ENCODE data around the gene SMPD4. TPM values are rescaled to one million over a fixed set of nuclear protein-coding genes. Genes with fewer than 3 reads are reported as not detected.
A peak's percentile ranks its signal among the peaks of the same experiment; 100 is the strongest.
"Not testable (repeated sequence)": the region's sequence is repeated elsewhere in the genome, so short reads cannot be mapped to it uniquely, and the experiment has no call there.

Gene SMPD4
- total RNA-seq, 5 donors from 2014 or later (not counting 1 experiment from before 2014, with no cell fraction given), result 56.3 to 75.7 (median 62.9) TPM

DNA sequence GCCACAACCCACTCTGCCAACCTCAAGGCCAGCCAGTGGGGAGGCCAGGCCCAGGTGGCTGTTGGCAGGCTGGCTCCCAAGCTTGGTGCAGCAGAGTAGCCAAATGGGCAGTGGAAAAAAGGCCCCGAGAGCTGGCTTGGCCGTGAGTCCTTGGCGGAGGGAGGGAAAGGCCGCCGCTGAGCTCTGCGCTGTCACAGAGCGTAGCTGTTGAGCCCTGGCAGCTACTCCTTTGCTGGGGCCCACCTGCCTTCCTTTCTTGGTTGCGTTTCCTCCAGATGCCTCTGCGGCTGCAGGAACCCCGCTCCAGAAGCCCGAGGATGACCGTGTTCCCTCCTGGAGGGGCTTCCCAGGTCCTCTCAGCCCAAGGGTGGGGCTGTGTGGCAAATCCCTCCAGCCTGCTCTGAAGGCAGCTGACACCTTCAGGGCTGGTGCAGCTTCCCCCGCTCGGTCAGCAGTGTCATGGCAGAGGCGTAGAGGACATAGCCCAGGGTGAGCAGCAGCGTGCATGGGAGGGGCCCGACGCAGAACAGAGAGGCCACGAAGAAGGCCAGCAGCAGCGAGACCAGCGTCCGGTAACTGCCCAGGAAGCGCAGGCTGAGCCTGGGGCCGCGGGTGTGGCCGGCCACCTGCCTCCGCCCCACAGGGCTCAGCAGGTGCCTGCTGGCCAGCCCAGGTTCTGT is 29.1 kb downstream of the SMPD4 start:
- CTCF ChIA-PET; H3K27me3 ChIP-seq (replicated peaks in 1 of 2; ENCODE audit: control insufficient read depth in 2 of 2, extremely low read depth in 1 of 2, insufficient read depth in 2 of 2, low read length in 1 of 2); H3K27me3 Mint-ChIP-seq; H3K4me3 Mint-ChIP-seq; ATAC-seq (replicated peaks in 1 of 4); H3K9me3 Mint-ChIP-seq; H3K27ac ChIP-seq (ENCODE audit: low read length); H3K4me1 Mint-ChIP-seq; H3K27ac Mint-ChIP-seq; H3K9me3 ChIP-seq; H3K4me1 ChIP-seq (ENCODE audit: control insufficient read depth in 1 of 2, extremely low read depth in 1 of 2, insufficient read depth in 2 of 2, low read length in 2 of 2); DNase-seq; H3K4me3 ChIP-seq (ENCODE audit: control insufficient read depth in 1 of 2, extremely low read depth in 1 of 2, low read length in 1 of 2): not testable (repeated sequence)
- POLR2A ChIA-PET, result interaction anchor here in 1 of 2 donors (0.6 kb wide), 1 partner anchor 245 kb away, joined by 7 read pairs; no protein-coding TSS in a partner anchor
- WGBS (ENCODE audit: insufficient coverage), result over 99% methylated on average over 16 of the region's 27 CpGs
- peaks cover 15% of the 10 kb centered on the region for H3K36me3 Mint-ChIP-seq
- peaks cover 0 to 12% of the 10 kb centered on the region in 2 donors for H3K36me3 ChIP-seq (ENCODE audit: control insufficient read depth in 2 of 2, extremely low read depth in 1 of 2, insufficient read depth in 1 of 2, low read length in 1 of 2)

DNA sequence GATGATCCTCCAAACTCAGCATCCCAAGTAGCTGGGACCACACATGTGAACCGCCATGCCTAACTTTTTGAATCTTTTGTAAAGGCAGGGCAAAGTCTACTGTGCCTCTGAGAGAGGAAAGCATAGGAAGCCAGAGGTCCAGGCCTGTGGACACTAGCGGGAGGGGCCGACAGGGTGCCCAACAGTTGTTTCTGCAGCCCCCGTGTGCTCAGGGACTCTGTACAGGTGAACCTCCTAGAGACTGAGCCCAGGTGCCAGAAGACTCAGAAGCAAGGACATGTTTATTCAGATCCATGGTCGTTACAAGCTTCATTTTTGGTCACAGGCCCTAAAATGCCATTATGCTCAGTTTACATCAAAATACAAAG is 30.3 kb downstream of the SMPD4 start:
- H3K27me3 Mint-ChIP-seq; POLR2A ChIA-PET; H3K4me3 ChIP-seq (ENCODE audit: control insufficient read depth in 1 of 2, extremely low read depth in 1 of 2, low read length in 1 of 2); ATAC-seq (replicated peaks in 1 of 4); H3K4me1 Mint-ChIP-seq; H3K27ac Mint-ChIP-seq; H3K9me3 Mint-ChIP-seq; H3K27me3 ChIP-seq (replicated peaks in 1 of 2; ENCODE audit: control insufficient read depth in 2 of 2, extremely low read depth in 1 of 2, insufficient read depth in 2 of 2, low read length in 1 of 2); DNase-seq; CTCF ChIA-PET; H3K27ac ChIP-seq (ENCODE audit: low read length); H3K4me3 Mint-ChIP-seq; H3K9me3 ChIP-seq; H3K4me1 ChIP-seq (ENCODE audit: control insufficient read depth in 1 of 2, extremely low read depth in 1 of 2, insufficient read depth in 2 of 2, low read length in 2 of 2): not testable (repeated sequence)
- peaks cover 0 to 12% of the 10 kb centered on the region in 2 donors for H3K36me3 ChIP-seq (ENCODE audit: control insufficient read depth in 2 of 2, extremely low read depth in 1 of 2, insufficient read depth in 1 of 2, low read length in 1 of 2)
- H3K36me3 Mint-ChIP-seq, result peaks cover 11% of the 10 kb centered on the region
- WGBS (ENCODE audit: insufficient coverage), result no CpG with 5 or more reads among the region's 5 CpGs

DNA sequence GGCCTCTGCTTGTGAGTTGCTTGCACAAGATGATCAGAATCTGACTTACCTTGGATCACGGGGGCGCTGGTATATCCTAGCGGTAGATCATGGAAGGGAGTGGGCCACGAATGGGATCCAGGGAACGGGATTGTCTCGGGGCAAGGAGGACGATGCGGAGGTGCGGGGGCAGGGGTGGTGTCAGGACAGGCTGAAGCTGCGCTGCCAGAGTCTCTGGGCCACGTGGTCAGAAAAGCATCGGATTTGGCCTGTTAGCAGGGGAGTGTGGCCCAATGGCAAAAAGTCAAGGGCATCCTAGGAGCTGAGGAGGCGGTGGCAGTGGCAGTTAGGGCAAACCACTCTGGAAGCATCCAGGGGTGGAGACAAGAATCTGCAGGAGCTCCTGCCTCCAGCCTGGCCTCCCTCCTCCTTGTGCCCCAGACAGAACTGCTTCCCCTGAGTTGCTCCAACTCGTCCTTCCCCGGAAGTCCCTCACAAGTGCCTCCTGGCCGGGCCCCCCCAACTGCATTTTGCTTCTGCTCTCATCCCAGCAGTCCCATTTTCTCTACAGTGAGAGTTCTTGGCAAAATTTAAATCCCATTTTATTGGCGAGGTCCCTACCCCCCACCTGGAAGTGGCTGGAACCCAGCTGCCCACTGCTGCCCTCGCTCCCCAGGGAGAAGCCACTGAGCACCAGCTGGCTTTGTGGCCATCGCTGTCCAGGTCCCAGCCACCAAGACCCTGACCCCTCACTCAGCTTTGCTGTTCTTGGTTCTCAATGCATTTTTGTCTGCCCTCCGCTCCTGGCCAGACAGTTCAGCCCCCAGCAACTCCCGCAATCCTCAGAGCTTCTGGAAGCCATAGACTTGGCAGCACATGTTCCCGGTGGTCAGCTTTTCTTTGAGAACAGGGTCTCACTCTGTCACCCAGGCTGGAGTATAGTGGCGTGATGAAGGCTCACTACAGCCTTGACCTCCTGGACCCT is 30.9 kb downstream of the SMPD4 start:
- WGBS (ENCODE audit: insufficient coverage), result 96% methylated on average over 20 of the region's 23 CpGs
- peaks cover 0 to under 1% of the 10 kb centered on the region in 2 experiments for H3K4me1 ChIP-seq (ENCODE audit: control insufficient read depth in 1 of 2, extremely low read depth in 1 of 2, insufficient read depth in 2 of 2, low read length in 2 of 2)
- Mint-ChIP-seq H3K4me1 (peaks cover 0 to 1% (median 0%) of the 10 kb centered on the region in 3 donors), H3K36me3 (peaks cover 11% of the 10 kb centered on the region), H3K27me3 (peaks cover 5% of the 10 kb centered on the region in 2 donors), H3K27ac (no peak overlapping the region), H3K4me3 (no peak overlapping the region), H3K9me3 (no peaks in the 10 kb centered on the region)
- H3K4me3 ChIP-seq (ENCODE audit: control insufficient read depth in 1 of 2, extremely low read depth in 1 of 2, low read length in 1 of 2), result no peak overlapping the region
- no peak overlapping the region for H3K27ac ChIP-seq (ENCODE audit: low read length)
- POLR2A ChIA-PET, result no interaction called here
- peaks cover 4 to 8% of the 10 kb centered on the region in 2 experiments for H3K27me3 ChIP-seq (replicated peaks in 1 of 2; ENCODE audit: control insufficient read depth in 2 of 2, extremely low read depth in 1 of 2, insufficient read depth in 2 of 2, low read length in 1 of 2)
- ATAC-seq (replicated peaks in 1 of 4) (no peak), DNase-seq (no peak)
- CTCF ChIA-PET, result no interaction called here
- H3K36me3 ChIP-seq (ENCODE audit: control insufficient read depth in 2 of 2, extremely low read depth in 1 of 2, insufficient read depth in 1 of 2, low read length in 1 of 2), result peaks cover 0 to 12% of the 10 kb centered on the region in 2 donors
- H3K9me3 ChIP-seq, result no peaks in the 10 kb centered on the region

DNA sequence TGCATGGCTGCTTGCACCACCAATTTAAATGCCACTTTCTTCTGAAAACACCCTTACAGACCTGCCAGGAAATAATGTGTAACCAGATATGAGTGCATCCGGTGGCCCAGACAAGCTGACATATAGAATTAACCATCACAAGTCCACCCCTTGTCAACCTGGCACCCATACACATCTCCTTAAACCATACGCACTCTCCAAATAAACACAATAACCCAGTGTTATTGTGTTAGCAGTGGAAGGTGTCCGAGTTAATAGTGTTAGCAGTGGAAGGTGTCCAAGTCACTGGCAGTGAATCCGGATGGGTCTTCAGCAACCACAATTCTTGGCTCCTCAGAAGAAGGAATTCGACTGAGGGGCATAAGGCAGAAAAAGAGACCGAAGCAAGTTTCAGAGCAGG is 32.9 kb downstream of the SMPD4 start:
- H3K36me3 ChIP-seq (ENCODE audit: control insufficient read depth in 2 of 2, extremely low read depth in 1 of 2, insufficient read depth in 1 of 2, low read length in 1 of 2); H3K27ac Mint-ChIP-seq; DNase-seq; H3K4me1 Mint-ChIP-seq; H3K4me1 ChIP-seq (ENCODE audit: control insufficient read depth in 1 of 2, extremely low read depth in 1 of 2, insufficient read depth in 2 of 2, low read length in 2 of 2); ATAC-seq (replicated peaks in 1 of 4); POLR2A ChIA-PET; H3K9me3 ChIP-seq; H3K27me3 Mint-ChIP-seq; H3K27ac ChIP-seq (ENCODE audit: low read length); H3K4me3 Mint-ChIP-seq; H3K36me3 Mint-ChIP-seq; CTCF ChIA-PET; H3K9me3 Mint-ChIP-seq; H3K4me3 ChIP-seq (ENCODE audit: control insufficient read depth in 1 of 2, extremely low read depth in 1 of 2, low read length in 1 of 2): not testable (repeated sequence)
- WGBS (ENCODE audit: insufficient coverage), result no CpG with 5 or more reads among the region's 6 CpGs
- H3K27me3 ChIP-seq (replicated peaks in 1 of 2; ENCODE audit: control insufficient read depth in 2 of 2, extremely low read depth in 1 of 2, insufficient read depth in 2 of 2, low read length in 1 of 2), result peaks cover 4 to 14% of the 10 kb centered on the region in 2 experiments

DNA sequence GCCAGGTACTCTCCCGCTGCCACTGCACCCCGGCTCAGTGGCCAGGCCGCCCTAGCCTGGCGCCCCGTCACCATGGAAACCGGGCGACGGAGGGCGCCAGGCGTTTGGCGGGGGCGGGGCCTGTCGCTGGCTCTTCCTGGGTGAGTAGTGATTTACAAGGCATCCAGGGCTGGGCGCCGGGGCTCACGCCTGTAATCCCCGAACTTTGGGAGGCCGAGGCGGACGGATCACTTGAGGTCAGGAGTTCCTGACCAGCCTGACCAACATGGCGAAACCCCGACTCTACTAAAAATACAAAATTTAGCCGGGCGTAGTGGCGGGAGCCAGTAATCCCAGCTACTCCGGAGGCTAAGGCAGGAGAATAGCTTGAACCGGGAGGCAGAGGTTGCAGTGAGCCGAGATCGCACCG is 36.4 kb downstream of the SMPD4 start, which contains the start of gene CCDC74B:
CCDC74B (minus strand) TSS at position 107 of the 409 bp plus-strand sequence. CDS start 116 bp downstream, outside the sequence.
- ATAC-seq (replicated peaks in 1 of 4), result peak; percentile 78 to 88 (median 86)
- DNase-seq, result peak; percentile 15 to 69 (median 47)
- H3K27ac Mint-ChIP-seq; H3K9me3 Mint-ChIP-seq; H3K36me3 Mint-ChIP-seq; POLR2A ChIA-PET; H3K27ac ChIP-seq (ENCODE audit: low read length); CTCF ChIA-PET; H3K36me3 ChIP-seq (ENCODE audit: control insufficient read depth in 2 of 2, extremely low read depth in 1 of 2, insufficient read depth in 1 of 2, low read length in 1 of 2); H3K9me3 ChIP-seq: not testable (repeated sequence)
- Histone ChIP-seq H3K4me3 (ENCODE audit: control insufficient read depth in 1 of 2, extremely low read depth in 1 of 2, low read length in 1 of 2) (peak within 1 kb of the TSS; percentile 32 to 47), H3K4me1 (ENCODE audit: control insufficient read depth in 1 of 2, extremely low read depth in 1 of 2, insufficient read depth in 2 of 2, low read length in 2 of 2) (peaks cover 0 to 12% of the 10 kb centered on the region in 2 experiments), H3K27me3 (replicated peaks in 1 of 2; ENCODE audit: control insufficient read depth in 2 of 2, extremely low read depth in 1 of 2, insufficient read depth in 2 of 2, low read length in 1 of 2) (peaks cover 4 to 25% of the 10 kb centered on the region in 2 experiments)
- Mint-ChIP-seq H3K27me3 (peaks cover 5 to 13% of the 10 kb centered on the region in 2 donors), H3K4me1 (peaks cover 0 to 11% (median 10%) of the 10 kb centered on the region in 3 donors), H3K4me3 (peak within 1 kb of the TSS; percentile 73 to 79 (median 76))
- 0% methylated on average over 11 of the region's 30 CpGs for WGBS (ENCODE audit: insufficient coverage)

DNA sequence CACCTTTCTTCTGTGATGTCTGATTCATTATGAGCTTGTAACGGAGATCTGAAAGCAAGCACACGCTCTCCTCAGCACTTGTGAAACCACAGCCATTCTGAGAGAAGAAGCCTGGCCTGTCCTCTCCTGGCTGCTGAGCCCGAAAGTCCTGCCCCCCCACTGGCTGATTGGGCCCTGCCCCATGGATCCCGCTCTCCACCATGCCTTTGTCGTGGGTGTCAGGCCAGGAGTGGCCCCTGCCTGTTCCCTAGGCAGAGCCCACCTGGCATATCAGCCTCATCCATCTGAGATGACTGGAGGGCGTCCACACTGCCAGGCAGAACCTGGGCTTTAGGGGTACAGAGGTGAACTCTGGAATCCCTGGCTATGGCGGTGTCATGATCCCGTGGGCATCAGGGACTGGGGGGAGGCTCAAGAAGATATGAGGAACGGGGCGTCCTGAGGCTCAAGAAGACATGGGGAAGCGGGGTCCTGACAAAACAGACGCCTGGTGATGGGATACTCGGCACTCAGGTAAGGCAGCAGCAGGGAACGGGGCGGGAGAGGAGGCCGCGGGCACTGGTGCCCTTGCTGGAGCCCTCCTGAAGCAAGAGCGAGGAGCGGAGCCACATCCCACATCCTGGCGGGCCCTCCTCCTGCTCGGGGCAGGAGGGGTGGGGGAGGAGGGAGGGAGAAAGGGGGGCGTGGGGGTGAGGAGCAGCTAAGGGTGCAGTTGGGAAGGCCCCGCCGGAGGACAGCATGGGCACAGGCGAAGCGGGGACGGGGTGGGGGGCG is 37.9 kb downstream of the SMPD4 start:
- H3K27me3 Mint-ChIP-seq, result peaks cover 5 to 13% of the 10 kb centered on the region in 2 donors
- H3K36me3 ChIP-seq (ENCODE audit: control insufficient read depth in 2 of 2, extremely low read depth in 1 of 2, insufficient read depth in 1 of 2, low read length in 1 of 2); H3K36me3 Mint-ChIP-seq; H3K27ac ChIP-seq (ENCODE audit: low read length); CTCF ChIA-PET; H3K9me3 Mint-ChIP-seq; POLR2A ChIA-PET; H3K27ac Mint-ChIP-seq; H3K9me3 ChIP-seq; ATAC-seq (replicated peaks in 1 of 4); H3K4me3 ChIP-seq (ENCODE audit: control insufficient read depth in 1 of 2, extremely low read depth in 1 of 2, low read length in 1 of 2): not testable (repeated sequence)
- peaks cover 0 to 11% (median 10%) of the 10 kb centered on the region in 3 donors for H3K4me1 Mint-ChIP-seq
- H3K4me1 ChIP-seq (ENCODE audit: control insufficient read depth in 1 of 2, extremely low read depth in 1 of 2, insufficient read depth in 2 of 2, low read length in 2 of 2), result peaks cover 0 to 12% of the 10 kb centered on the region in 2 experiments
- H3K4me3 Mint-ChIP-seq, result peak overlapping the region; percentile 61 to 79 (median 73)
- WGBS (ENCODE audit: insufficient coverage), result 69% methylated on average over 8 of the region's 28 CpGs
- DNase-seq, result peak in 1 of 35 experiments; percentile 13
- H3K27me3 ChIP-seq (replicated peaks in 1 of 2; ENCODE audit: control insufficient read depth in 2 of 2, extremely low read depth in 1 of 2, insufficient read depth in 2 of 2, low read length in 1 of 2), result peaks cover 4 to 25% of the 10 kb centered on the region in 2 experiments

All from T-cell (primary cell).